ENCODE results near the gene FUT8.

GRCh38 chr14:65472189-65472588 is 59.7 kb downstream of the FUT8 start:
- TF ChIP-seq CTCF (IDR thresholded peaks at IDR 0.05; ENCODE audit: borderline replicate concordance, extremely low read depth, low read length, poor library complexity, severe bottlenecking) = no peak
- no peak for TF ChIP-seq EZH2 (IDR thresholded peaks at IDR 0.05; ENCODE audit: borderline replicate concordance, low read depth, low read length, severe bottlenecking)

Measured in DND-41 (cell line).